Muscle layer of duodenum (tissue), 2 donors: ENCODE results near the gene ZNF670.

Source experiments
- H3K27ac ChIP-seq: one replicate; pipeline ENCODE4 v1.7.0; 2013; ENCODE audit warnings: mild to moderate bottlenecking, low read length
- H3K27me3 ChIP-seq: one replicate; pipeline ENCODE4 v1.7.0; 2013; ENCODE audit warnings: low read depth, mild to moderate bottlenecking, control low read depth, low read length
- H3K36me3 ChIP-seq, 2 donors: one replicate each; pipeline ENCODE4 v1.7.0; 2013; ENCODE audit warnings: low read length in 2 of 2, control low read depth in 1 of 2, mild to moderate bottlenecking in 1 of 2; ENCODE audit not compliant: insufficient read depth in 2 of 2, control insufficient read depth in 1 of 2
- H3K4me1 ChIP-seq, 2 donors: one replicate each; pipeline ENCODE4 v1.7.0; 2013; ENCODE audit warnings: low read length in 2 of 2, mild to moderate bottlenecking in 2 of 2, control low read depth in 1 of 2, moderate library complexity in 1 of 2; ENCODE audit not compliant: insufficient read depth in 2 of 2, control insufficient read depth in 1 of 2
- H3K4me3 ChIP-seq, 2 donors: one replicate each; pipeline ENCODE4 v1.7.0; 2013; ENCODE audit warnings: low read length in 2 of 2, low read depth in 1 of 2, mild to moderate bottlenecking in 1 of 2
- H3K9me3 ChIP-seq, 2 donors: one replicate each; pipeline ENCODE4 v1.7.0; 2013; ENCODE audit warnings: low read length in 2 of 2, control low read depth in 1 of 2, mild to moderate bottlenecking in 1 of 2; ENCODE audit not compliant: control insufficient read depth in 1 of 2
- donor health status: healthy.

ZNF670 gene

DNA sequence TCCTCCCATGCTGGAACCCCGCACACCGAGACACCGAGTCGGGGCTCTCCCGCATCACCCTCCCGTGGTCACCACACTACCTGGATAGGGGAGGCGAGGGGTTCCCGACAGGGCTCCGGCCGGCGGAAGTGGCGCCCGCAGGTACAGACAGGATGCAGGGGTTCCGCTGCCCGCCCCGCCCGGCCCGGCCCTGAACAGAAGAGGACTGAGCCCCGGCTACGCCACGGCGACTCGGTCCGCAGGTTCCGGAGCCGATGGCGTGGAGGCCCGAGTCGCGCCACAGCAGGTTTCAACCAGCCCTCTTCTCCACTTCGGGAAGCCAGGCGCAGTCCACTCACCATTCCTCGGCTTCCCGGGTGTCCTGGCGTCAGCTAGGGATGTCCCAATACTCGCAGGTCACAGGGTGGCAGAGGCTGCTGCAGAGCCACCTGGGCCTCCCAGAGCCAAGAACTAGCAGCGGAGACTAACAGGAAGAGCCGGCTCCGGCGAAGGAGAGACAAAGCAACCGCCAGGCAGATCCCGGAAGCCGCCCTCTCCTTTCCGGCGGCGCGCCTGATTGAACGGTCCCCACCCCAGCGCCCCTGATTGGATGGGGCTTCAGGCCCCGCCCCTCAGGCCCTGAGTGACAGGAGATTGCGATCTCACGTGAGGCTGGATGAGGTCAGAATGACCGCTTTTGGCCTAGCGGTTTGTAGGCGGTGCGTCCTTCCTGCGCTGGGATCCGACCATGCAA, 25.4 kb upstream of the ZNF670 start, which contains the start of gene ZNF669:
TSS of gene ZNF669 (minus strand) at position 498 of the 733 bp plus-strand sequence. CDS start at position 341, 157 bp downstream.
- H3K27ac ChIP-seq = peak within 1 kb of the TSS; percentile 60
- H3K27me3 ChIP-seq = no peaks in the 10 kb centered on the region
- H3K36me3 ChIP-seq = peaks cover 19 to 27% of the 10 kb centered on the region in 2 donors

DNA sequence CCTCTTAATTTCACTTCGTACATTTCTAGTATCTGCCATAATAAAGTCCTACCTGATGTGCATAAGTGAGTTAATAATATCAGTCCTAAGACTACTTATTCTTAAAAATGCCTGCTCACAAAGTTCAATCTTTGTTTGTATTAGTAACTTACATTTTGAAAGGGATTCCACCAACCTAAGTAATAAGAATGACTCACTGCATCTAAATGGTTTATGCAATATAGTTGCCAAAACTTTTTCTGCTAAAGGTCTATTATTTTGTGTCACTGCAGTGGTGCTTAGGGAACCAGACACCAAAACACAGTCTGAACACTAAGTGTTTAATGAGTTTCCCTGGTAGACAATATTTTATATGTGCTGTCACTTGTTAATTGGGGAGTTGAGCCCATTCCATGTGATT, 23.8 kb upstream of the ZNF670 start:
- Histone ChIP-seq H3K27ac (no peak overlapping the region), H3K9me3 (peaks cover 2 to 16% of the 10 kb centered on the region in 2 donors), H3K4me3 (no peak overlapping the region)

More for the DNA sequence above, 25.4 kb upstream of the ZNF670 start, which contains the start of gene ZNF669:
- H3K4me3 ChIP-seq = peak within 1 kb of the TSS; percentile 85 to 93
- H3K4me1 ChIP-seq = peaks cover 0 to 14% of the 10 kb centered on the region in 2 donors
- peaks cover 0 to 16% of the 10 kb centered on the region in 2 donors for H3K9me3 ChIP-seq

DNA sequence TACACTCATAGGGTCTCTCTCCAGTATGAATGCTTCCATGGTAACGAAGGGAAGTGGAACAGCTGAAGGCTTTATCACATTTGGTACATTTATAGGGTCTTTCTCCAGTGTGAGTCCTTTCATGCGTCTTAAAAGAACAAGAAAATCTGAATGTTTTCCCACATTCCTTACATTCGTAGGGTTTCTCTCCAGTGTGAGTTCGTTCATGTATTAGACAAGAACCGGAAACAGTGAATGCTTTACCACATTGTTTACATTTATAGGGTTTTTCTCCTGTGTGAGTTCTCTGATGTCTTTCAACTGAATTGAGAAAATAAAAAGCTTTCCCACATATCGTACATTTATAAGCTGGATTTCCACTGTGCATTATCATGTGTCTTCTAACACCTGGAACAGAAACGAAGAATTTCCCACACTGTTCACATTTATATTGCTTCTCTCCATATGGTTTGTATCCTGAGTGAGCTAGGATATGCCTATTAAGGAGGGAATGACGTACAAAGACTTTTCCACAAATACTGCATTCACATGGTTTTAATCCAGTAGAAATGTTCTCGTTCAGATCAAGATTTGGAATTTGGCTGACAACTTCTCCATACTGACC, 22.2 kb upstream of the ZNF670 start:
- Histone ChIP-seq H3K27me3 (no peaks in the 10 kb centered on the region), H3K4me3 (no peak overlapping the region), H3K36me3 (peaks cover 19 to 47% of the 10 kb centered on the region in 2 donors), H3K9me3 (peaks cover 4 to 16% of the 10 kb centered on the region in 2 donors), H3K27ac (no peak overlapping the region), H3K4me1 (peaks cover 0 to 14% of the 10 kb centered on the region in 2 donors)

More for the DNA sequence above, 23.8 kb upstream of the ZNF670 start:
- H3K27me3 ChIP-seq = no peaks in the 10 kb centered on the region
- H3K36me3 ChIP-seq = peaks cover 19 to 39% of the 10 kb centered on the region in 2 donors
- H3K4me1 ChIP-seq = peaks cover 0 to 14% of the 10 kb centered on the region in 2 donors

- H3K4me1 ChIP-seq = no peaks in the 10 kb centered on the region
- peaks cover 18 to 47% of the 10 kb centered on the region in 2 donors for H3K36me3 ChIP-seq
- H3K4me3 ChIP-seq = no peak overlapping the region
- H3K27ac ChIP-seq = no peak overlapping the region
- H3K27me3 ChIP-seq = no peaks in the 10 kb centered on the region
- peaks cover 4 to 16% of the 10 kb centered on the region in 2 donors for H3K9me3 ChIP-seq
Measured at GRCh38 chr1:247096958-247097357, 18.3 kb upstream of the ZNF670 start.

GRCh38 chr1:247096544-247096943, 17.9 kb upstream of the ZNF670 start:
- Histone ChIP-seq H3K4me3 (no peak overlapping the region), H3K4me1 (no peaks in the 10 kb centered on the region), H3K36me3 (peaks cover 14 to 43% of the 10 kb centered on the region in 2 donors), H3K9me3 (peaks cover 4 to 13% of the 10 kb centered on the region in 2 donors), H3K27me3 (no peaks in the 10 kb centered on the region), H3K27ac (no peak overlapping the region)

GRCh38 chr1:247096112-247096511, 17.5 kb upstream of the ZNF670 start:
- no peak overlapping the region for H3K4me3 ChIP-seq
- H3K9me3 ChIP-seq = peaks cover 4 to 10% of the 10 kb centered on the region in 2 donors
- H3K27me3 ChIP-seq = no peaks in the 10 kb centered on the region
- H3K4me1 ChIP-seq = no peaks in the 10 kb centered on the region
- H3K36me3 ChIP-seq = peaks cover 10 to 39% of the 10 kb centered on the region in 2 donors
- H3K27ac ChIP-seq = no peak overlapping the region

DNA sequence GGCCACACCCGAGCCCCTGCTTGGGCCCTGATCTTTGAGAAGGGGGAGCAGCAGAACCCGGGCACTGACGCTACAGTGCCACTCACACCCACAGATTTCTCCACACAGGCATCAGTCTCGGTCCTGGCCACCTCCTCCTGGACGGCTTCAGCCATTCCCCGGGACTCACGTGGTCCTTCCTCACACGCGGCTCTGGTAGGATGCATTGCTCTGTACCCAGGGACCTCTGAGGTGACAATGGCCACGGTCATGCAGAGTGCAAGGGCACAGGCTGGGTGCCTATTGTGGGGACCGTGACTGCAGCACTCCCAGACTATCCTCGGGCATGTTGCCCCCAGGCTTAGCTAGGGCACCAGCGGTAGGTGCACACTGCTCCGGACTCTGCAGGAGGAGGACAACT, 11.8 kb upstream of the ZNF670 start:
- no peak overlapping the region for H3K27ac ChIP-seq
- H3K4me1 ChIP-seq = no peaks in the 10 kb centered on the region
- no peaks in the 10 kb centered on the region for H3K9me3 ChIP-seq
- no peaks in the 10 kb centered on the region for H3K27me3 ChIP-seq
- H3K4me3 ChIP-seq = no peak overlapping the region
- H3K36me3 ChIP-seq = no peaks in the 10 kb centered on the region

- no peaks in the 10 kb centered on the region for H3K4me1 ChIP-seq
- no peaks in the 10 kb centered on the region for H3K36me3 ChIP-seq
- no peak overlapping the region for H3K4me3 ChIP-seq
- no peaks in the 10 kb centered on the region for H3K9me3 ChIP-seq
- no peaks in the 10 kb centered on the region for H3K27me3 ChIP-seq
- no peak overlapping the region for H3K27ac ChIP-seq
Measured at GRCh38 chr1:247089616-247090375, 11.2 kb upstream of the ZNF670 start.

DNA sequence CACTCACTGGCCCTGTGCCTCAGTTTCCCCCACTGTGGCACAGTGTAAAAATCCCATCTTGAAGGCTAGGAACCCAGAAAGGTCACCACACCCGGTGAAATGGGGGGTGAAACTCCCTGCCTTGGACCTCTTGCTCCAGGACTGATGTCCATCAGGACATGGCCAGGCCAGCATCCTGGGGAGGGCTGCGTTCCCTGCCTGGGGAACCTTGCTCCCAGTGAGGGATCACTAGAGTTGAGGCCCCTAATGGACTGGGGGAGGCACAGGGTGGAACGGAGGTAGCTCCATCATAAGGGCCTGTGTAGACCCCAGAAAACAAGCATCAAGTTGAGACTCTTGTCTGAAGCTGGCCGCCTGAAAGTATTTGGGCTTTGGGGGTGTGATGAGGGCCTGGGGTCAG, 10.4 kb upstream of the ZNF670 start:
- no peak overlapping the region for H3K4me3 ChIP-seq
- H3K9me3 ChIP-seq = no peaks in the 10 kb centered on the region
- H3K27ac ChIP-seq = no peak overlapping the region
- H3K4me1 ChIP-seq = no peaks in the 10 kb centered on the region
- no peaks in the 10 kb centered on the region for H3K36me3 ChIP-seq
- no peaks in the 10 kb centered on the region for H3K27me3 ChIP-seq

- no peak overlapping the region for H3K27ac ChIP-seq
- no peaks in the 10 kb centered on the region for H3K27me3 ChIP-seq
- no peaks in the 10 kb centered on the region for H3K36me3 ChIP-seq
- no peak overlapping the region for H3K4me3 ChIP-seq
- no peaks in the 10 kb centered on the region for H3K4me1 ChIP-seq
- H3K9me3 ChIP-seq = no peaks in the 10 kb centered on the region
Measured at GRCh38 chr1:247087256-247087655, 8.6 kb upstream of the ZNF670 start.

GRCh38 chr1:247085310-247085709, 6.7 kb upstream of the ZNF670 start:
- Histone ChIP-seq H3K27me3 (no peaks in the 10 kb centered on the region), H3K4me3 (no peak overlapping the region), H3K9me3 (no peaks in the 10 kb centered on the region), H3K36me3 (no peaks in the 10 kb centered on the region), H3K4me1 (no peaks in the 10 kb centered on the region), H3K27ac (no peak overlapping the region)
